NB4 (cell line): ENCODE data around the gene CTNNA2.

Experiments used
- DNase-seq: peaks from one replicate; pipeline ENCODE4 v3.0.0; 2010; ENCODE audit warnings: low read depth
- H3K4me3 ChIP-seq: one replicate; pipeline ENCODE4 v1.5.1; 2011; ENCODE audit warnings: mild to moderate bottlenecking, low read depth, low read length, moderate library complexity
- MYC ChIP-seq: IDR thresholded peaks from 2 replicates; pipeline ENCODE4 v1.6.1; 2011; ENCODE audit warnings: low read depth, low read length
- POLR2A ChIP-seq: IDR thresholded peaks from 2 replicates; pipeline ENCODE4 v1.6.1; 2011; ENCODE audit warnings: mild to moderate bottlenecking; ENCODE audit not compliant: insufficient read length; ENCODE audit errors: extremely low read depth
- TF ChIP-seq, protein P1 (sequence below): IDR thresholded peaks from one replicate; pipeline ENCODE4 v1.5.1; 2012; ENCODE audit warnings: low read depth, low read length
- TF ChIP-seq, protein P2 (sequence below): IDR thresholded peaks from 2 replicates; pipeline ENCODE4 v1.6.1; 2011; ENCODE audit warnings: low read depth, low read length

Gene CTNNA2

GRCh38 chr2:80001701-80002101 is 488.9 kb downstream of the CTNNA2 start:
- TF ChIP-seq MYC = no peak
- TF ChIP-seq POLR2A = no peak
- TF ChIP-seq, protein P1, sequence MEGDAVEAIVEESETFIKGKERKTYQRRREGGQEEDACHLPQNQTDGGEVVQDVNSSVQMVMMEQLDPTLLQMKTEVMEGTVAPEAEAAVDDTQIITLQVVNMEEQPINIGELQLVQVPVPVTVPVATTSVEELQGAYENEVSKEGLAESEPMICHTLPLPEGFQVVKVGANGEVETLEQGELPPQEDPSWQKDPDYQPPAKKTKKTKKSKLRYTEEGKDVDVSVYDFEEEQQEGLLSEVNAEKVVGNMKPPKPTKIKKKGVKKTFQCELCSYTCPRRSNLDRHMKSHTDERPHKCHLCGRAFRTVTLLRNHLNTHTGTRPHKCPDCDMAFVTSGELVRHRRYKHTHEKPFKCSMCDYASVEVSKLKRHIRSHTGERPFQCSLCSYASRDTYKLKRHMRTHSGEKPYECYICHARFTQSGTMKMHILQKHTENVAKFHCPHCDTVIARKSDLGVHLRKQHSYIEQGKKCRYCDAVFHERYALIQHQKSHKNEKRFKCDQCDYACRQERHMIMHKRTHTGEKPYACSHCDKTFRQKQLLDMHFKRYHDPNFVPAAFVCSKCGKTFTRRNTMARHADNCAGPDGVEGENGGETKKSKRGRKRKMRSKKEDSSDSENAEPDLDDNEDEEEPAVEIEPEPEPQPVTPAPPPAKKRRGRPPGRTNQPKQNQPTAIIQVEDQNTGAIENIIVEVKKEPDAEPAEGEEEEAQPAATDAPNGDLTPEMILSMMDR = no peak
- TF ChIP-seq, protein P2, sequence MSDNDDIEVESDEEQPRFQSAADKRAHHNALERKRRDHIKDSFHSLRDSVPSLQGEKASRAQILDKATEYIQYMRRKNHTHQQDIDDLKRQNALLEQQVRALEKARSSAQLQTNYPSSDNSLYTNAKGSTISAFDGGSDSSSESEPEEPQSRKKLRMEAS = no peak
- H3K4me3 ChIP-seq = no peak overlapping the region
- no peak for DNase-seq

- TF ChIP-seq POLR2A = no peak
- no peak for TF ChIP-seq MYC
- TF ChIP-seq, protein P2 = no peak
- TF ChIP-seq, protein P1 = no peak
- no peak overlapping the region for H3K4me3 ChIP-seq
- DNase-seq = no peak
Observed at GRCh38 chr2:80002112-80002511, 489.3 kb downstream of the CTNNA2 start.

DNA sequence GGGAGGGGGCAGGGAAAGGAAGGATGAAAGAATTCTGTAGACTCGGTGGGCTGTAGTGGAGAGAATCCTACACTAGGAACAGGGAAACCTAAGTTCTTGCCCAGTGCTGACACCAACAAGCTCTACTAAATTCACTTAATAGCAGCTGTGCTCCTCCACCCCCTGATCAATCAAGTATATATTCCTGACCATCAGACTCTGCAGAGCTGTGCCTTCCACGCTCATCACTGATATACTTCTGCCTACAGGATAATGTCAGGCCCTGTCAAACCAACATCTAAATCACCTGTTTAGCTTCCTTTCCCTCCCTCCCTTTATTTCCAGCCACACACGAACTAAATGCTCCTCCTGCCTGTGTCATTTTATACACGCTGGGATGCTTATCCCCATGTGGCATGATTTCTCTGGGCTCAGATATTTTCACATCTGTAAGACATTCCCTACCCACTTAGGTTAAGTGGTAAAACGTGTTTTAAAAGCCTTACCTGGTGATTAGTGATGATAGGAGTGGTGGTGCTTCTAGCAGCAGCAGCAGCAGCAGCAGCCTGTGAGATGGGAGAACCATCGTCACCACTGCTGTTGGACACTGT is 489.8 kb downstream of the CTNNA2 start:
- DNase-seq = no peak
- no peak overlapping the region for H3K4me3 ChIP-seq
- TF ChIP-seq, protein P2 = no peak
- TF ChIP-seq POLR2A = no peak
- no peak for TF ChIP-seq MYC
- TF ChIP-seq, protein P1 = no peak

DNA sequence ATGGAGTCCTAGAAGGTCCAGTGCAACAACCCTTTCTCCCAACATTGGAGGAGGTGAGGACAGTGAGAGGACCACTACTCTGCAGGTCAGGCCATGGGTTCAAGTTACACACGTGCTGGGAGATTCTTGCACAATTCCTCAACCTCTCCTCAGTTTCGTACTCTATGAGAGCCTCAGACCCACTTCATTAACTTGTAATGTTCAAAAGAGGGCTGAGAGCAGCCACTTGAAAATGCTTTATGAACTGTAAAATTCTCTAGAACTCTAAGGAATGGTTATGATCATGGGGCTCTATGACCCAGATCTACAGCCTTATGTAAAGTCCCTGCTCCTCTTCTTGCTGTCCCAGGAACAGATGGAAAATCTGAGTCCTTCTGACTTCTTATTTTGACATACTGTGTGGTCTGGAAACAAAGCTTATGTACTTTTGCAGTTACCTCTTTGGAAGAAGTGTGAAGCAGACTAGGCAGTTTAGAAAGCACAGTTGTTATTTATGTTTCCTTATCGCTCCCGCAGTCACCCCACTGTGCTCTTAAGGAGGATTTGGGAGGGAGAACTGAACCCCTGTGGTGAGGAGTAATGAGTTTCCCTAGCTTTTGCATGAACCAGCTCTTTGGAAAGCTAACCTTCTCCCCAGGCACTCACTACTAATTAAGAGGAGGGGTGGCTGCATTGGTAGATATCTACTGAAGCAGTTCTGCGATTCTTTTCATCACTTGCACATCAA is 495.1 kb downstream of the CTNNA2 start:
- TF ChIP-seq, protein P2 = no peak
- TF ChIP-seq MYC (no peak), POLR2A (no peak)
- TF ChIP-seq, protein P1 = no peak
- DNase-seq = no peak
- H3K4me3 ChIP-seq = no peak overlapping the region

GRCh38 chr2:80008596-80008995 is 495.7 kb downstream of the CTNNA2 start:
- no peak for TF ChIP-seq POLR2A

DNA sequence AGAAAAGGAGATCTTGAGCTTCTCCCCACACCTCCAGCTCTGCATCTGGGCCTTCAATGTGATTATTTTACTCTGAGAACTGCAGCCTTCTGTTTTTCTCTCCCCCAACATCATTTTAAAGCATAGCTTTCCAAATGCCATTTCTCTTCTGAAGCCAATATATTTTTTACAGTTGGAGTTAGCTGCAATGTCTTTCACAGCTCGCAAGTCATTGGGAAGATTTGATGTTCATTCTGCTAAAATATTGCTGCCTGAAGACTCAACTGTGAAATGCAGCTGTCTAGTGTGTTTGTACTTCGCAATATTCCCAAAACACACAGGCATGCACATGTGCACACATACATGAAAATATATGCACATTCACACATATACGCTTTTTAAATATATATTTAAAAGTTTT is 496.4 kb downstream of the CTNNA2 start:
- H3K4me3 ChIP-seq = no peak overlapping the region
- no peak for DNase-seq
- TF ChIP-seq, protein P2 = no peak
- TF ChIP-seq MYC = no peak
- TF ChIP-seq, protein P1 = no peak
- TF ChIP-seq POLR2A = no peak

More at GRCh38 chr2:80008596-80008995, 495.7 kb downstream of the CTNNA2 start:
- DNase-seq = no peak
- H3K4me3 ChIP-seq = no peak overlapping the region
